GM12891 (cell line): Measurements from ENCODE around the gene ZNF365.

Experiments
- POLR2A ChIP-seq: IDR thresholded peaks from 2 replicates; pipeline ENCODE4 v1.6.1; 2011; ENCODE audit warnings: low read depth, low read length, control low read depth
- POLR2AphosphoS5 ChIP-seq: IDR thresholded peaks from 2 replicates; pipeline ENCODE4 v1.6.1; 2011; ENCODE audit warnings: low read depth, low read length, control low read depth
- TAF1 ChIP-seq: IDR thresholded peaks from 2 replicates; pipeline ENCODE4 v1.6.1; 2011; ENCODE audit warnings: low read depth, low read length, control low read depth

GRCh38 chr10:62402508-62402907 lies 28.3 kb downstream of the ZNF365 start:
- TF ChIP-seq POLR2A (no peak), POLR2AphosphoS5 (no peak), TAF1 (no peak)
